GM12892 (cell line): ENCODE data around the gene DYNC2LI1.

ENCODE experiments used
- DNase-seq: peaks from one replicate; pipeline ENCODE4 v3.0.0; 2011; ENCODE audit not compliant: insufficient read length
- FAIRE-seq: peaks from 2 replicates; lab custom pipeline; 2011; peaks lifted over from hg19 to GRCh38; lab: Jason Lieb, UNC
- POLR2A ChIP-seq: IDR thresholded peaks from 2 replicates; pipeline ENCODE4 v1.6.1; 2011; ENCODE audit warnings: low read depth, low read length, control low read depth
- POLR2AphosphoS5 ChIP-seq: IDR thresholded peaks from 2 replicates; pipeline ENCODE4 v1.6.1; 2011; ENCODE audit warnings: low read depth, low read length, control low read depth
- TAF1 ChIP-seq: IDR thresholded peaks from 2 replicates; pipeline ENCODE4 v1.6.1; 2011; ENCODE audit warnings: low read depth, mild to moderate bottlenecking, control low read depth, low read length, borderline replicate concordance

DYNC2LI1 gene

DNA sequence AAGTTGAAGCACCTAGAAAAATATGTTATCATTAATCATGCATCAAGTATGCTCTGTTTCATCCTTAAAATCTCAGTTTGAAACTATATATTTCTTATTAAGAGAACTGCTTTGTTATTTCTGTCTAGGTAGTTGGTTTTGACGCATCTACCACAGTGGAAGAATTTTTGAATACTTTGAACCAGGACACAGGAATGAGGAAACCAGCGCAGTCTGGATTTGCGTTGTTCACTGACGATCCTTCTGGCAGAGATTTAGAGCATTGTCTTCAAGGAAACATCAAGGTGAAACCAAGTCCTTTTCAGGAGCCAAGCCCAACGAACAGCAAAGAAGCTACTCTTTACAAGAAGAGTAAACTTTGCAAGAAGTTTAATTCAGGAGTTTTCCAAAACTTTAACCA, 30.1 kb upstream of the DYNC2LI1 start:
- no peak for DNase-seq
- TF ChIP-seq POLR2A: no peak
- TF ChIP-seq POLR2AphosphoS5: no peak
- no peak for TF ChIP-seq TAF1
- FAIRE-seq: no peak

DNA sequence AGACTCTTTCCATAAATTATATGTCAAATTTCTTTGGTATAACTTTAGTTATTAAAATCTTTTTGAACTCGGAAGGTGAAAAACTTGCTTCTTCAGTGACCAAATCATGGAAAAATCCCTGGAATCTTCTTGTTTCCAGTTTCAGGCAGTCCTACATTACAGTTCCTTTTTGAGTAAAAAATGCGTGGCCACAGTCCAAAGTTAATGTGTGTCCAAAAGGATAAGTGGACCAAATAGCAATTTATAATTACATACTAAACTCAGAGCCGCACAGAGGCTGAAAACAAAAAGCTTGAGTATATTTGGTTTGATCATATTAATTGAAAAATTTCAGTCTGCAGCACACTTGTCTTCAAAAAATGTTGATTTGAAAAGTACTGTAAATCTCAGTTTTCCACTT, 28.4 kb upstream of the DYNC2LI1 start:
- TF ChIP-seq POLR2AphosphoS5 (no peak), TAF1 (no peak)
- no peak for FAIRE-seq
- DNase-seq: no peak

DNA sequence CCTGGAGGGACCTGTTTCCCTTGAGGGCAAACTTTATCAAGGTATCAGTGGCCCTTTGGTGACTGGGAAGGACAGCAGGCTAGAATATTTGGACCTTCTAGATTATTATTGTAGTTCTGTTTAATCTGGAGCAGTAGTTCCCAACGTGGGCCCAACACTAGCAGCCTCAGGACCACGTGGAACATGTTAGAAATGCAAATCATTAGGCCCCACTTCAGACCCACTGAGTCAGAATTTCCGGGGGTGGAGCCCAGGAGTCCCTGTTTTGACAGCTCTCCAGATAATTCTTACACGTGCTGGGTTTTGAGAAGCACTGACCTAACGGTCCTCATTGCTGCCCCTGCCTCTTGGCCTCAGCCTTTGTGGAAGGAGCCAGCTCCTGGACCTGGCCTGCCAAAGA, 25.5 kb upstream of the DYNC2LI1 start:
- DNase-seq (no peak), FAIRE-seq (no peak)
- TF ChIP-seq TAF1: no peak

DNA sequence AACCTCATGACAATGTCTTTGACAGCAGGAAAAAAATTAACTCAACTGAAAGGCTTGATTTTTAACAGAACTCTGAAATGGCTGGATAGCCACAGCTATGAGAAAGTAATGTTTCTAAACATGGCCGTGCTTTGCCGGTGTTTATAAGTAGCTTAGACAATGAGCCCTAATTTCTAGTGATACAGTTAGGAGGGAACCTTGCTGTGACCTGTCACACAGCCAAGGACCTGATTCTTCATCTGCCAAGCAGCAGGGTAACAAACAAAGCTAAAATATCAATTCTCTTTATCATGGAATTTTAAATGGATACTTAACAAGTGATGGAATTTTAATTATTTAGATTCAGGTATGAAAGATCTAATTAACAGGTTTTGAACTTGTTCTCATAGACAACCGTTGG, 24.3 kb upstream of the DYNC2LI1 start:
- DNase-seq: no peak
- TF ChIP-seq TAF1 (no peak), POLR2A (no peak), POLR2AphosphoS5 (no peak)
- no peak for FAIRE-seq

DNA sequence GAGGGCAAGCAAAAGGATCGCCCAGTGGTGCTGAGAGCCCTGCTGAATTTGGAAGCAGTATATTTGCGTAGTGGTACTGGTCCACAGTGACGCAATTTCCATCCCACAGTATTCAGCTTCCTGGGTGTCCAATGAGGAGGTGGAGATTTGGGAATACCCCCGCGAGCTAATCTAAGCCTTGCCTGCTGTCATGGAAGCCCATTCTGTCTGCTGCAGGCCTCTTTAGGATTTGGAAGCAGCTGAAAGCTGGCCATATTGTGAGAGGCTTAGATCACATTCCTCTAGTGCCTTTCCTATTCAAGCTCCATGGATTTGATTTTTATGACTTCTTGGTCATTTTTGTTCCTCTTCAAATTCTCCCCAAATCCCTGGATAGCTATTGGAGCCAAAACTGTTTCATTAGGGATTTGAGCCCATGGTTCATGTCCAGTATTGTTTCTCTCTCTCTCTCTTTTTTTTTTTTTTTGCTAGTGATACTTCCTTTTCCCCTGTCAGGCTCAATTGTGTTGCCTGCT, 22.3 kb upstream of the DYNC2LI1 start:
- TF ChIP-seq POLR2A (no peak), TAF1 (no peak), POLR2AphosphoS5 (no peak)
- DNase-seq (no peak), FAIRE-seq (no peak)

DNA sequence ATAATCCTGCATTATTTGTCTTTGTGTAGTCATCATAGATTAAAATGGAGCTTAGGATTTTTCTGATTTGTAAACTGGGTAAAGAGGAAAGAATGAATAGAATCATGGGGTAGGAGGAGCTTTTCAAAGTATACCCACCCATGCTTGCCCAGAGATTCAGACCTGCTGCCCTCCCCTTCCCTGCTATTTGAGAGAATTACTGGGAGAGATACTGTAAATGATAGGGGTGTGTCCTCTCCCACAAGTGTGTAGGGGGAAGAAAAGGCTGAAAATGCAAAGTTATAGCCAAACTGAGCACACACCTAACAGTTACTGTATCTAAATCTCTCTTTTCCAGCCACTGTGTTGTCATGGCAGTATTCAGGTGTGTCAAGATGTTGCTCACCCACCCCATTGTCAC, 21.5 kb upstream of the DYNC2LI1 start:
- TF ChIP-seq POLR2AphosphoS5 (no peak), POLR2A (no peak)
- DNase-seq: no peak
- no peak for FAIRE-seq

DNA sequence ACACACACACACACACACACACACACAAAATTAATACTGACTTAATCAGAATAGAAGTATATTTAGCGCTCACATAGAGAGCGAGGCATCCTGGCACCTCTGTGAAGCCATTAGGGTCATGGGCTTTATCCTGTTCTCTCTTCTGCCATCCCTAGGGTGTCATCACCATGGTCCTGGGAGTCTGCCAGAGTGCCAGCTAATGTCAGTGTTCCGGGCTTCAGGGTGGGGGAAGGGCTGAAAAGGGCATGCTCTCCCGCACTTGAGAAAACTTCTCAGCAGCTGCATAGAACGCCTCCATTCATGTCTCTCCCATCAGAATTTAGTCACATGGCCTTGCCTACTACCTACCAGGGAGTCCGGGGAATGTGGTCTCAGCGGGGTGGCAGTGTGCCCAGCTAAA, 19.7 kb upstream of the DYNC2LI1 start:
- DNase-seq (no peak), FAIRE-seq (no peak)
- TF ChIP-seq POLR2A (no peak), TAF1 (no peak), POLR2AphosphoS5 (no peak)

DNA sequence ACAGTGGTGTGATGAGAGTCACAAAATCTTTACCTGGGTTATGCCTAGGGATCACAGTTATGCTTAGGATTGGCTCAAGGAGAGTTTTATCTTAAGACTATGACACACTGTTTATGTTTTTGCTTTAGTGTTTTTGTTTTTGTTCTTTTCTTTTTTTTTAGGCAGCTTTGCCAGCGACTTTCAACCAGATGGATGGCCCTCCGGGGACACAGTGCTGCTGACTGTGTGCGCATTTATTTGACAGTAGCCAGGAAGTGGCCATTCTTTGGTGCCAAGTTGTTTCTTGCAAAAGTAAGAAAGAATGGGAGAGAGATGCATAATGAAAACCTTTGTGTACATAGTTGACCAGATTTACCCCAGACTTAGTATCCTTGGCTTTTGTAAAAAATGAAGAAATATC, 15.1 kb upstream of the DYNC2LI1 start:
- no peak for TF ChIP-seq TAF1
- TF ChIP-seq POLR2A: no peak
- TF ChIP-seq POLR2AphosphoS5: no peak
- no peak for DNase-seq
- no peak for FAIRE-seq

DNA sequence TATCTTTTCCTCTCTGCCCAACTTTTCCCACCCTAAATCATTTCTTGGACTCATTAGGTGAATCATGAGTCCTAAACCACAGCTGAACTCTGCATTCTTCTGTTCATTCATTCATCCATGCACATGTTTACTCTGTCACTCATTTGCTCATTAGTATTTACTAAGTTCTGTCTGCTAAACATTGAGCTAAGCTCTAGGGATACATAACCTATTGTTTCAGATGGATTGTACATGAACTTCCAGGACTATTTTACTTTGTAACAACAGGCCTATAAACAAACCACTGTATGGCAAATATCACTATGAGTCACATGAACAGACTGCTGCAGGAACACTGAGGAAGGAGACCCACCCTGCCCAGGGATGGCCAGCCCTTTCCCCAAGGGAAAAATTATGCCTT, 14.6 kb upstream of the DYNC2LI1 start:
- no peak for FAIRE-seq
- DNase-seq: no peak

DNA sequence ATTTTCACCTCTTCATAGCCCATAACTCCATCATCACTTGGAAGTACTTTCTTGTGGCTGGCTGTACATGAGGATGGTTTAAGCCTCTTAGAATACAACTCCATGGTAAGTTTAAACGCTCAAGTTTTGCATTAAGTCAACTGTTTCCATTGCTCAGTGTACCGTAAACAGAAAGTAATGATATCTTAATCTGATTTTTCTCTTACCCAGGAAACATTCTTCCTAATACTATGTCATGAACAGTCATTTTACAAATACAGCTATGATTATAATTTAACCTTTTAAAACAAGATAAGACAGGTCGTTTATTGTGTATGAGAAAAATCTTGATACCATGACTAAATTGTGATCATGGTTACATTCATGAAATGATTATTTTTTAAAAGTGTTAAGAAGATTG, 11.6 kb upstream of the DYNC2LI1 start:
- DNase-seq (no peak), FAIRE-seq (no peak)
- TF ChIP-seq POLR2A (no peak), POLR2AphosphoS5 (no peak), TAF1 (no peak)

More for the DNA sequence above, 14.6 kb upstream of the DYNC2LI1 start:
- no peak for TF ChIP-seq POLR2AphosphoS5
- TF ChIP-seq TAF1: no peak
- TF ChIP-seq POLR2A: no peak

DNA sequence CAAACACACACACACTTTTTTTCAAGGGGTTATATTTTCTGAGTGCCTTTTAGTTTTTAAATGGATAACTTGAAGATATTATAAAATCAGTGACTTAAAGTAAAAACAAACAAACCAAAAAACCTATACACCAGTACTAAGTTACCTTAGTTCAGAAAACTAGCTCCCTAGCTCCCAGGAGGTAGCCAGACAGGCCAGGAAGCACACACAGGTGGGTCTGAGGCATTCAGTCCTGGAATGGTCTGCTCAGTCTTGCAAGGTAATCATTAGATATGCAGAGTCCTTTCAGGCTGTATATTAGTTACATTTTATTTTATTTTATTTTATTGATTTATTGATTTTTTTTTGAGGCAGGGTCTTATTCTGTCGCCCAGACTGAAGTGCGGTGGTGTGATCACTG, 10.7 kb upstream of the DYNC2LI1 start:
- no peak for FAIRE-seq
- TF ChIP-seq POLR2A (no peak), POLR2AphosphoS5 (no peak), TAF1 (no peak)

DNA sequence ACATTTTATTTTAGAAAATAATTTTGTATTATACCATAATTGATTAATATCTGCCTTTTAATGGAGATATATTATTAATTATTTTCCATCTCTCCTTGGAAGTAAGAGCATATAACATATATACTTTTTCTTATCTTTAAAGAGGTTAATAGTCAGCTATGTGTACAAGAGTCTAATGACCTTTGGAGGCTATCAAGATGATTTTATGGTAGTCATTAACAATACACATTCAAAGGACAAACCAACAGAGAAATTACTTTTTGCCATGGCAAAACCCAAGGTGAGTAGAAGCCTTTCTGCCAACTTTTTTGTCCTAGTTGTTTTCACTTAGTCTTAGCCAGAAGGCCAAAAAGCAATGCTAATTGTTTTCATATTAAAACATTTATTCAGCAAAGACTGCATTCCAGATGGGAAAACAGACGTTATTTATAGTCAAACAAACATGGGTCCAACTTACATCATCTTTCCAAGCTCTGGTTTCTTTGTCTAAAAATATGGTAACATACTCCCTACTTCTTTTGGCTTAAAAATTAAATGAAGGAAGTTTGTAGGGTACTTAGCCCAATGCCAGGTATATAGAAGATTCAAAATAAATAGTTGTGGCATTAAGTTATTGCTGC, 9.6 kb upstream of the DYNC2LI1 start:
- no peak for DNase-seq
- no peak for FAIRE-seq
- TF ChIP-seq POLR2A (no peak), POLR2AphosphoS5 (no peak), TAF1 (no peak)

More for the DNA sequence above, 10.7 kb upstream of the DYNC2LI1 start:
- no peak for DNase-seq

DNA sequence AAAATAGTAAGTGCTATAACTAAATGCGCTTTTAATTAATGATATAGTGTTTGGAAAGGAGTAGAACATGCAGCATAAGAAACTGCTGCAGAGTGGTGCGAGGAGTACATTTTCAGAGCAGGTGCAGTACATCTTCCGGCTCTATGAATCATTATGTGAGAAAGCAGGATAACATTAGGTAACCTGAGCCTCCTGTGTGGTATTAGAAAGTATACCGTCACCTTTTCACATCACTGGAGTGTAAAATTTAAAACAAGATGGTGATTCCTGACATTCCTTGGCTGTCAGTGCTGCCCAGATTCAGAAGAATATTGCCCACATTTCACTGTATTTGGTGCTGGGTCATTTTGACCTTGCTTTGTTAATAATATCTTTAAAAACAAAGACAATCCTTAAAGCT, 7.8 kb upstream of the DYNC2LI1 start:
- FAIRE-seq: no peak
- DNase-seq: no peak
- TF ChIP-seq TAF1 (no peak), POLR2A (no peak), POLR2AphosphoS5 (no peak)
